HEK293 (cell line): ENCODE results near the gene PIGR.

Source experiments
- HIC1 ChIP-seq: fragments of 450-650 bp; formaldehyde crosslinking; IDR thresholded peaks from 2 replicates; pipeline ENCODE4 v1.5.1; 2016; ENCODE audit warnings: missing biosample characterization, missing genetic modification characterization
- HOXD13 ChIP-seq: sonication (generic); formaldehyde crosslinking; IDR thresholded peaks from 2 replicates; pipeline ENCODE4 v1.8.0; 2022; ENCODE audit warnings: missing genetic modification reagents, borderline replicate concordance
- KLF16 ChIP-seq: fragments of 450-650 bp; formaldehyde crosslinking; IDR thresholded peaks from 2 replicates; pipeline ENCODE4 v1.5.1; 2017; ENCODE audit warnings: missing biosample characterization, missing genetic modification characterization
- PRDM10 ChIP-seq: fragments of 450-650 bp; formaldehyde crosslinking; IDR thresholded peaks from 2 replicates; pipeline ENCODE4 v1.5.1; 2016; ENCODE audit warnings: missing biosample characterization, missing genetic modification characterization
- REST ChIP-seq: fragments of 450-650 bp; formaldehyde crosslinking; IDR thresholded peaks from 2 replicates; pipeline ENCODE4 v1.5.1; 2016; ENCODE audit warnings: missing biosample characterization, missing genetic modification characterization
- SALL2 ChIP-seq: fragments of 450-650 bp; formaldehyde crosslinking; IDR thresholded peaks from 2 replicates; pipeline ENCODE4 v1.5.0; 2017; ENCODE audit warnings: missing biosample characterization, mild to moderate bottlenecking, missing genetic modification characterization, borderline replicate concordance
- SCRT1 ChIP-seq: fragments of 450-650 bp; formaldehyde crosslinking; IDR thresholded peaks from 2 replicates; pipeline ENCODE4 v1.5.1; 2016; ENCODE audit warnings: missing biosample characterization, missing genetic modification characterization, borderline replicate concordance
- SP7 ChIP-seq: fragments of 450-650 bp; formaldehyde crosslinking; IDR thresholded peaks from 2 replicates; pipeline ENCODE4 v1.5.1; 2016; ENCODE audit warnings: missing biosample characterization, missing genetic modification characterization
- TCF7L2 ChIP-seq: IDR thresholded peaks from 2 replicates; pipeline ENCODE4 v1.6.1; 2011; ENCODE audit warnings: low read depth, mild to moderate bottlenecking, inconsistent platforms, low read length, moderate library complexity, borderline replicate concordance
- ZFP41 ChIP-seq: fragments of 450-650 bp; formaldehyde crosslinking; IDR thresholded peaks from 2 replicates; pipeline ENCODE4 v1.5.1; 2016; ENCODE audit warnings: missing biosample characterization, missing genetic modification characterization, borderline replicate concordance
- ZNF239 ChIP-seq: fragments of 450-650 bp; formaldehyde crosslinking; IDR thresholded peaks from 2 replicates; pipeline ENCODE4 v1.5.1; 2016; ENCODE audit warnings: missing biosample characterization, missing genetic modification characterization
- ZNF248 ChIP-seq: fragments of 450-650 bp; formaldehyde crosslinking; IDR thresholded peaks from 2 replicates; pipeline ENCODE4 v1.5.1; 2017; ENCODE audit warnings: missing biosample characterization, missing genetic modification characterization
- ZNF292 ChIP-seq: fragments of 450-650 bp; formaldehyde crosslinking; IDR thresholded peaks from 2 replicates; pipeline ENCODE4 v1.5.1; 2016; ENCODE audit warnings: low read depth, missing biosample characterization, missing genetic modification characterization, borderline replicate concordance
- ZNF366 ChIP-seq: fragments of 450-650 bp; formaldehyde crosslinking; conservative IDR thresholded peaks from 2 replicates; pipeline ENCODE4 v1.5.1; 2016; ENCODE audit warnings: missing biosample characterization, missing genetic modification characterization
- ZNF514 ChIP-seq: fragments of 450-650 bp; formaldehyde crosslinking; IDR thresholded peaks from 2 replicates; pipeline ENCODE4 v1.5.1; 2016; ENCODE audit warnings: missing biosample characterization, missing genetic modification characterization
- ZNF558 ChIP-seq: fragments of 450-650 bp; formaldehyde crosslinking; IDR thresholded peaks from 2 replicates; pipeline ENCODE4 v1.5.1; 2016; ENCODE audit warnings: missing biosample characterization, missing genetic modification characterization
- ZNF621 ChIP-seq: fragments of 450-650 bp; formaldehyde crosslinking; IDR thresholded peaks from 2 replicates; pipeline ENCODE4 v1.5.1; 2017; ENCODE audit warnings: missing biosample characterization, missing genetic modification characterization
- ZNF658 ChIP-seq: fragments of 450-650 bp; formaldehyde crosslinking; IDR thresholded peaks from 2 replicates; pipeline ENCODE4; 2016; ENCODE audit warnings: missing biosample characterization, missing genetic modification characterization
- ZNF664 ChIP-seq: fragments of 450-650 bp; formaldehyde crosslinking; IDR thresholded peaks from 2 replicates; pipeline ENCODE4 v1.5.1; 2016; ENCODE audit warnings: missing biosample characterization, missing genetic modification characterization
- TF ChIP-seq, protein P1 (sequence below): fragments of 450-650 bp; formaldehyde crosslinking; IDR thresholded peaks from 2 replicates; pipeline ENCODE4 v1.5.1; 2017; ENCODE audit warnings: missing biosample characterization, missing genetic modification characterization
- TF ChIP-seq, protein P2 (sequence below): fragments of 450-650 bp; formaldehyde crosslinking; IDR thresholded peaks from 2 replicates; pipeline ENCODE4 v1.5.1; 2016; ENCODE audit warnings: missing biosample characterization, missing genetic modification characterization
- TF ChIP-seq, protein P3 (sequence below): fragments of 450-650 bp; formaldehyde crosslinking; IDR thresholded peaks from 2 replicates; pipeline ENCODE4 v1.5.1; 2016; ENCODE audit warnings: missing biosample characterization, missing genetic modification characterization, low read depth
- TF ChIP-seq, protein P4 (sequence below): fragments of 450-650 bp; formaldehyde crosslinking; IDR thresholded peaks from 2 replicates; pipeline ENCODE4 v1.5.1; 2017; ENCODE audit warnings: missing biosample characterization, missing genetic modification characterization

The PIGR gene

DNA sequence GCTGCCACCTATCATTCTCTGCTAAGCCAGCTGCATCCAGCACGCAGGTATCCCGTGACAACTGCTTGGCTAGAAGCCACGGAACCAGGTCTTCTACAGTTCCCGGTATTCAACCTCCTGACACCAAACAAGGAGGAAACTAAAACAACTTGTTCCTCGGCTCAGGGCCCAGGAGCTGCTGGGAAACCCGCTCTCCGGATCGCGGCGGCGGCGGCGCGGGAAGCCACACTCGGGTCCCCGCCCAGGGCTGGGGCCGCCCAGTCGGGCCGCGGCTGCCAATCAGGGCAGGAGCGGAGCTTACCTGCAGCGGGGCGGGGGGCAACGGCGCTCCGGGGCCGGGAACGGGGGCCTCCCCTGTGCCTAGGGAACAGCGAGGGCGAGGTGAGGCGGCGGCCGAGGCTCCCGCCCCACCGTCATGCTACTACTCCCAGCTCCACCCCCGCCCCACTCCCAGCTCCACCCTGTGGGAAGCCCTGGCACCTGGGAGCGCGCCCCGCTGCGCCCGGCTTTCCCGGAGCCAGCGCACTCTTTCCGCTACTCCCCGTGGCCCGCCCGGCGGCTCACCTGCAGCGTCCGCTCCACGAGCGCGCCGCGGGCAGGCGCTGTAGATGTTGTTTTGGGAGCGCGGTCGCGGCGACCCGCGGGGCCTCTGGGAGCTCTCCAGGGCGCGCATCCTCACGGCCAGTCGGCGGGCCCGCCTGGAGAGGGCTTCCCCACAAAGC is 36.9 kb downstream of the PIGR start (continued):
- no peak for TF ChIP-seq PRDM10 (tag by site-specific recombination)
- no peak for TF ChIP-seq ZNF292
- no peak for TF ChIP-seq ZFP41 (tag by site-specific recombination)
- no peak for TF ChIP-seq ZNF514 (tag by site-specific recombination)
- TF ChIP-seq ZNF239 = no peak
- no peak for TF ChIP-seq ZNF248 (tag by site-specific recombination)
- no peak for TF ChIP-seq HOXD13
- TF ChIP-seq, protein P1, sequence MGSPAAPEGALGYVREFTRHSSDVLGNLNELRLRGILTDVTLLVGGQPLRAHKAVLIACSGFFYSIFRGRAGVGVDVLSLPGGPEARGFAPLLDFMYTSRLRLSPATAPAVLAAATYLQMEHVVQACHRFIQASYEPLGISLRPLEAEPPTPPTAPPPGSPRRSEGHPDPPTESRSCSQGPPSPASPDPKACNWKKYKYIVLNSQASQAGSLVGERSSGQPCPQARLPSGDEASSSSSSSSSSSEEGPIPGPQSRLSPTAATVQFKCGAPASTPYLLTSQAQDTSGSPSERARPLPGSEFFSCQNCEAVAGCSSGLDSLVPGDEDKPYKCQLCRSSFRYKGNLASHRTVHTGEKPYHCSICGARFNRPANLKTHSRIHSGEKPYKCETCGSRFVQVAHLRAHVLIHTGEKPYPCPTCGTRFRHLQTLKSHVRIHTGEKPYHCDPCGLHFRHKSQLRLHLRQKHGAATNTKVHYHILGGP = no peak
- TF ChIP-seq HIC1 = 0 out of 2 replicates have a peak, but pooled peaks have one; percentile 41
- no peak for TF ChIP-seq ZNF366 (tag by site-specific recombination)
- no peak for TF ChIP-seq KLF16 (tag by site-specific recombination)
- peak; percentile 54; the same call in 1 of the 2 replicates for TF ChIP-seq REST
- TF ChIP-seq TCF7L2 = no peak
- no peak for TF ChIP-seq ZNF658 (tag by site-specific recombination)
- no peak for TF ChIP-seq SCRT1 (tag by site-specific recombination)
- TF ChIP-seq, protein P2, sequence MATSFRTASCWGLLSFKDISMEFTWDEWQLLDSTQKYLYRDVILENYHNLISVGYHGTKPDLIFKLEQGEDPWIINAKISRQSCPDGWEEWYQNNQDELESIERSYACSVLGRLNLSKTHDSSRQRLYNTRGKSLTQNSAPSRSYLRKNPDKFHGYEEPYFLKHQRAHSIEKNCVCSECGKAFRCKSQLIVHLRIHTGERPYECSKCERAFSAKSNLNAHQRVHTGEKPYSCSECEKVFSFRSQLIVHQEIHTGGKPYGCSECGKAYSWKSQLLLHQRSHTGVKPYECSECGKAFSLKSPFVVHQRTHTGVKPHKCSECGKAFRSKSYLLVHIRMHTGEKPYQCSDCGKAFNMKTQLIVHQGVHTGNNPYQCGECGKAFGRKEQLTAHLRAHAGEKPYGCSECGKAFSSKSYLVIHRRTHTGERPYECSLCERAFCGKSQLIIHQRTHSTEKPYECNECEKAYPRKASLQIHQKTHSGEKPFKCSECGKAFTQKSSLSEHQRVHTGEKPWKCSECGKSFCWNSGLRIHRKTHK (tag by site-specific recombination) = no peak
- TF ChIP-seq SP7 (tag by site-specific recombination) = peak; percentile 36; the same call in 1 of the 2 replicates
- TF ChIP-seq ZNF664 (tag by site-specific recombination) = no peak
- TF ChIP-seq, protein P3, sequence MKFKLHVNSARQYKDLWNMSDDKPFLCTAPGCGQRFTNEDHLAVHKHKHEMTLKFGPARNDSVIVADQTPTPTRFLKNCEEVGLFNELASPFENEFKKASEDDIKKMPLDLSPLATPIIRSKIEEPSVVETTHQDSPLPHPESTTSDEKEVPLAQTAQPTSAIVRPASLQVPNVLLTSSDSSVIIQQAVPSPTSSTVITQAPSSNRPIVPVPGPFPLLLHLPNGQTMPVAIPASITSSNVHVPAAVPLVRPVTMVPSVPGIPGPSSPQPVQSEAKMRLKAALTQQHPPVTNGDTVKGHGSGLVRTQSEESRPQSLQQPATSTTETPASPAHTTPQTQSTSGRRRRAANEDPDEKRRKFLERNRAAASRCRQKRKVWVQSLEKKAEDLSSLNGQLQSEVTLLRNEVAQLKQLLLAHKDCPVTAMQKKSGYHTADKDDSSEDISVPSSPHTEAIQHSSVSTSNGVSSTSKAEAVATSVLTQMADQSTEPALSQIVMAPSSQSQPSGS = no peak
- TF ChIP-seq, protein P4, sequence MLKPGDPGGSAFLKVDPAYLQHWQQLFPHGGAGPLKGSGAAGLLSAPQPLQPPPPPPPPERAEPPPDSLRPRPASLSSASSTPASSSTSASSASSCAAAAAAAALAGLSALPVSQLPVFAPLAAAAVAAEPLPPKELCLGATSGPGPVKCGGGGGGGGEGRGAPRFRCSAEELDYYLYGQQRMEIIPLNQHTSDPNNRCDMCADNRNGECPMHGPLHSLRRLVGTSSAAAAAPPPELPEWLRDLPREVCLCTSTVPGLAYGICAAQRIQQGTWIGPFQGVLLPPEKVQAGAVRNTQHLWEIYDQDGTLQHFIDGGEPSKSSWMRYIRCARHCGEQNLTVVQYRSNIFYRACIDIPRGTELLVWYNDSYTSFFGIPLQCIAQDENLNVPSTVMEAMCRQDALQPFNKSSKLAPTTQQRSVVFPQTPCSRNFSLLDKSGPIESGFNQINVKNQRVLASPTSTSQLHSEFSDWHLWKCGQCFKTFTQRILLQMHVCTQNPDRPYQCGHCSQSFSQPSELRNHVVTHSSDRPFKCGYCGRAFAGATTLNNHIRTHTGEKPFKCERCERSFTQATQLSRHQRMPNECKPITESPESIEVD (tag by site-specific recombination) = no peak
- no peak for TF ChIP-seq SALL2 (tag by site-specific recombination)
- no peak for TF ChIP-seq ZNF558 (tag by site-specific recombination)
- no peak for TF ChIP-seq ZNF621 (tag by site-specific recombination)
